GM21528 (cell line): ENCODE results near the gene USPL1.
"Not testable (repeated sequence)": the region's sequence is repeated elsewhere in the genome, so short reads cannot be mapped to it uniquely, and the experiment has no call there.

Experiments used
- ATAC-seq: cut with Tn5 transposase; IDR thresholded peaks from one replicate; pipeline ENCODE4 v1.9.1; 2021; ENCODE audit warnings: mild to moderate bottlenecking, moderate library complexity; ENCODE audit not compliant: unreplicated experiment, low FRiP score

Gene USPL1

DNA sequence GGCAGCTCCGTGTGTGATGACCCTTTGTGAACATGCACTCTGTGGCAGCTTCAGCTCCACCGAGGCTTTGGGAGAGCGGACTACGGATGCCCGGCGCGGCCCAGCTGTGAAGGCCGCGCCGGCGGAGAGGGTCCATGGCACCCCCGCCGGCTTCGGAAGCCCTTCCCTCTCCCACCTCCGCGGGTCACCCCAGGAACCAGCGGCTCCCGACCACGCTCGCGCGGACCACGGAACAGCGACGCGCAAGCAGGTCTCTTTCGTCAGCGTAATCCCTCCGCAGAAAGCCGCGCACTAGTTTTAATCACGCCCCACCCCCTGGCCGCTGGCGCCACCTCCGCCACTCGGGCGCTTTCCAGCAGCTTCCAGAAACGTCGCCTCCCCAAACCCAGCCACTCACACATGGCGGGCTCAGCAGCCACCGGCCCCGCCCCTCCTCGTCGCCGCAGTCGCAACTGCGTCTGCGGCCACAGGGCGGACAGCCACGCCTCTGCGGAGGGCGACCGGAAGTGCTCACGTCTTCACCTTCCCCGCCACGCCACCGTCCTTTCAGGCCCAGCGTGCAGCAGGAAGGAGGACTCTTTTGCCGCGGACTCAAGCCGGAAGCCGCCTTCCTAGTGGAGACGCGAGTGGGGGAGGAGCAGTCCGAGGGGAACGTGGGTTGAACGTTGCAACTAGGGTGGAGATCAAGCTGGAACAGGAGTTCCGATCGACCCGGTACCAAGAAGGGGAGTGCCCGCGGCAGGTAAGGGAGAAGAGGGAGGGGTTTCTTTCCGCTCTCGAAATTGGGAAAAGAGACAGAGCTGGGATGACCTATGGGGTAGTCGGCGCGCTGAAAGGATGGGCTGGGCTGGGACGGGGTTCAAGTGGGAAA is at the start of gene USPL1:
Gene USPL1 (plus strand): TSS at position 606 of the 871 bp plus-strand sequence. CDS start 3,221 bp downstream, outside the sequence.
- ATAC-seq, result peak; percentile 87

DNA sequence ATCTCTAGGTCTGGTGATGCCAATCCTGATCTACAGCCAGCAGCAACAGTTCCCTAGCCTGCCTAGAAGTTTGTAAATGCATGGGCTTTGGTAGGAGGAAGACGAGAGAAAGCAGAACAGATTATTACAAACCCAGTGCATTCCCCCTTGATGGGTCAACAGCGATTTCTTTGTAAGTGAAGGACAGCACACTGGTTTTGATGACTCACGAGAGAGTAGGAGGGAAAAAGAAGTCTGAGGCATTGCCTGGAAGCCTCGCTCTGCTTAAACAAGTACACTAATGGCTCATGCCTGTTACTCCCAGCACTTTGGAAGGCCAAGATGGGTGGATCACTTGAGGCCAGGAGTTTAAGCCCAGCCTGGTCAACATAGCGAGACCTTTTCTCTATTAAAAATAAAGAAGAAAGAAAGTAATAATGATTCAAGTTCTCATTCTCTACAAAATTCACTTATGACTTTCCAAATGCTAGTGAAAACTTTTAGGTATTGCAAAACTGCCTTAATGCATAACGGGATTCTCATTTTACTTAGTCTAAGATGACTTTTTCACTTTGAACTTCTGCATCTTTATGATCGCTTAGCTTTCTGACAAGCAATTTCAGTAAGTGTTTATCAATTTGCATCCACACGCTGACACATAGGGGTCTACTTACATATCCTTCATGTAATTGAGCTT is 47.7 kb upstream of the USPL1 start:
- no peak for ATAC-seq

DNA sequence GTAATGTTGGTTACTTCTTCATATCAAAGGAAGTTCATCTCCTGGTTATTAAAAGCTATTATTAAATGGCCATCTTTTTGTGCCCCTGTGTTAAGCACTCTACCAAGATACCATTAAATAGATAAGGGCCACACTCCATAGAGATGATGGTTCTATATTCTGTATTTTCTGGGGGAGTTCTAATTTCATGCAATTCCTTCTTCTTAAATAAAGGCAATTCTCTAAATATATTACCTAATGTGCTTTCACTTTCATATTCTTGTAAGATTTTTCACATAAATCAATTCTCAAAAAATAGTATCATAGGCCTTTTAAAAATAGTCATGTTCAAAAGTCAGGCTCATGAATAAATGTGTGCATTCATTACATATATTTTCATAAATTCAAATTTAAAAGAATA is 47.0 kb upstream of the USPL1 start:
- no peak for ATAC-seq

DNA sequence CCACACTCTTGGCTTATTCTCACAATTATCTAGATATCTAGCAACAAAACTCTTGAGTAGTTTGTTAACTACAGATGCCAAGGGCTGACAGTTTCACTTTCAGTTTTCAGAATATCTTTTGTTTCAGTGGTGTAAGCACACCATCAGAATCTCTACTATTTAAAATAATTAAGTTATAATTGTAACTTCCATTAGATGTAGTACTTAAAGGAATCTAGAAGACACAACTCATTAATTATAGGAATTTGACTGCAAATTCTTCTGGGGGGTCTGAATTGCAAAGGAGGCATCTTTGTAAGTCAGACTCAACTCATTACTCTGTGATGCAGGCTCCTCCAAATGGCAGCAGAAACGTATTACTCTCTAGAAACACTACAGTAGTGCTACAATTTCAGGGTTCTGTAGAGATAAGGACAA is 44.9 kb upstream of the USPL1 start:
- peak; percentile 67 for ATAC-seq

DNA sequence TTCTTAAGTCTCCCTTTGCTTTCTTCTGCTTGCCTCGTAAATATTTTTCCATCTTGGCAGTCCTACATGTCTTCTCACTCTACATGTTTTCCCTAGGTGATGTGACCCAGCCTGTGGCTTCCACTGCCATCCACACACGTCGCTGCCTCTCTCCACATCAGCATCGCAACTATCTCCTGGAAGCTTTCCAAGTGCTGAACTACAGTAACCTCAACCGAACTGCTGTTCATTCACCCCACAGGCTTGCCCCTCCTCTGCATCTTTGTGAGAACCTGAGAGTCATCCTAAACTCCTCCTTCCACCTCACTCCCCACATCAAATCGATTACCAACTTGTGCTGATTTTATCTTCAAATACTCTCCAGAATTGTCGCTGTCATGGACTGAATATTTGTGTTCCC is 41.2 kb upstream of the USPL1 start:
- ATAC-seq, result no peak

DNA sequence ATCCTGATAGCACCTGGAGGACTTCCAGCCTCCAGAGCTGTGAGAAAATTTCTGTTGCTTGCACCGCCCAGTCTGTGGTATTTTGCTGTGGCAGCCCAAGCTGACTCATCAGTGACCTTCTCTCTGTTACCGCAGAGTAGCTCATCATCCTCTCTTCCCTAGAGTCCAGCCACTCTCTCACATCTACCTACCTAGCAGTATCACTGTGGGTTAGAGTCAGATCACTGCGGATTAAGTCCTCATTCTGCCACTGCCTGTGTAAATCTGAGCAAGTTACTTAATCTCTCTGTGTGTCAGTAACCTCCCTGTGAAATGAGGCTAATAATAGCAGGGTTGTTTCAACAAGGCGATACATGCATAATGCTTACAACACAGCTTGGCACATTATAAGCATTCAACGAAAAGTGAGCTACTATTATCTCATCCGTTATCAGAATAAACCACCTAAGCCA is 40.3 kb upstream of the USPL1 start:
- peak; percentile 55 for ATAC-seq

DNA sequence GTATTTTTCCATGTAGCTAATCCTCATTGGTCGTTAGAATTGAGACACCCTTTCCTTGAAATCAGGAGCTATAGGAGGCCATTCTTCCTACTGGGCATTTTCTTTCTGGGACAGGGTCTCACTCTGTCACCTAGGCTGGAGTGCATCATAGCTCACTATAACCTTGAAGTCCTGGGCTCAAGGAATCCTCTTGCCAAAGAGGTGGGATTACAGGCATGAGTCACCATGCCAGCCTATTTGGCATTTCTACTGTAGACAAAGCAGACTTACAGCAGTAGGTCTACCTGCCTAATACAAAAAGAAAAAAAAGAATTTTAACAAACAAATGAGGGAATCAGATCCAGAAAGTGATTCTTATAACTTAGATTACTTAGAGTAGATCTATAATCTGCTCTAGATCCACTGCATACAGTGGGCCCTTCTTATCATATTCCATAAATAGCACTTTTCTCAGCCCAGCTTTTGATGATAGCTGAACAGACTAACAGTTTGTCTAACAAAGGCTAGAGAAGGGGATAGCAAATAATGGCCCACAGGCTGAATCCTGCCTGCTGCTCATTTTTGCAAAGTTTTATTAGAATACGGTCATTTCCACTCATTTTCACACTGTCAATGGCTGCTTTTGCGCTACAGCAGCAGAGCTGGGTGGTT is 36.7 kb upstream of the USPL1 start:
- ATAC-seq, result no peak

DNA sequence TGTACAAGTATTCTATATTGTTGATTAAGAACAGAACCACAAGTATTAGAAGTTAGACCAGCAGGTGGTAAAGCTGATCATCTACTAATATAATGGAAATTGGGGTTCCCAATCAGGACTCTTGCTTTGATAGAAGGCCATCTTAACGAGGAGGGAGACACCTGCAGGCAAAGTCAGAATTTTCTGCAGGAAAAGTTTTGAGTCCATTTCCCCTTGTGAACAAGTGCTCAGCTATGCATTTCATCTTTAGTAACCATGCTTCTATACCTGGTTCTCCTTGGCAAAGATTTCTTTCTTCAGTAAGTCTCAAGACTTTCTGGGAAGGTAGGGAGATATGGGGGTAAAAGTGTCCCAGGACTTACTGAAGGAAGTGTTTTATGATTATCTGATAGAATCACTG is 36.1 kb upstream of the USPL1 start:
- no peak for ATAC-seq

DNA sequence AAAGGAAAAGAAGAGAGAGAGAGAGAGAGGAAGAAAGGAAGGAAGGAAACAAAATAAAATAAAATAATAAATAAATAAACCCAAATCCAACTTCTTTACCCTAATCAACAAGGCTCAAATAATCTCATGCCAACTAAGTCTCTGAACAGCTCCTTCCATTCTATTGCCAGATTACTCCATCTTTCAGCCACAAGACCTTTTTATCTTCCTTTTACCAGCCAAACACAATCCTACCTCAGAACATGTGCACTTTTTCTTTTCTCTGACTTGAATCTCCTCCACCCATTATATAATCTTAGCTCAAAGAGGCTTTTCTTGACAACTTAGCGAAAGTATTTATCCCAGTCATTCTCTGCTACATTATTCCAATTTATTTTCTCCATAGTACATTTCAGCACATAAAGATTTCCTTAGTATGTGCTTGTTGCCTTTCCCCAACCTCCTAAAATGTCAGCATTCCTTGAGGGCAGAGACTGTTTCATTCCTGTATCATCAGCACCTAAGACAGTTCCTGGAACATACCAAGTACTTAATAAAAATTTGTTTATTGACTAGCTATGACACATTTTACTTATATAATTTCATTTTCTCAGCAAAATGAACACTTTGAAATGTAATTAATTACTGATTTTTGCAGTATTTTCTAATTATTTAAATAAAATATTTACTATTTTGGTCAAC is 33.5 kb upstream of the USPL1 start:
- no peak for ATAC-seq

DNA sequence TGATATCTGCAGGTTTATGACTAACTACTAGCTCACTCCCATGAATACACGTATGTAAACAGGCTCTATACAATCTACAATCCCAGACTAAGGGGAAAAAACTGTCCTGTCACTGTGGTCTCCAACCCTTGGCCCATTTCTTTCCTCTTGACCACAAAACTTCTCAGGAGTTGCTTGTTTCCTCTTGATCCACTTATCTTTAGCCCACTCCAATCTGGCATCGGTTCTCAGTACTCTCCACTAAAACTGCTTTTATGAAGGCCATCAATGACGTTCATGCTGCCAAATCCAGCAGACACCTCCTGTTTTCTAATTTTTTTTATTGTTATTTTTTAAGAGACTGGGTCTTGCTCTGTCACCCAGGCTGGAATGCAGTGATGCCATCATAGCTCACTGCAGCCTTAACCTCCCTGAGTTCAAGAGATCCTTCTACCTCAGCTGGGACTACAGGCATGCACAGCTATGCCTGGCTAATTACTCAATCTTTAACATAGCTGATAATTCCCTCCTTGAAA is 31.9 kb upstream of the USPL1 start:
- no peak for ATAC-seq

DNA sequence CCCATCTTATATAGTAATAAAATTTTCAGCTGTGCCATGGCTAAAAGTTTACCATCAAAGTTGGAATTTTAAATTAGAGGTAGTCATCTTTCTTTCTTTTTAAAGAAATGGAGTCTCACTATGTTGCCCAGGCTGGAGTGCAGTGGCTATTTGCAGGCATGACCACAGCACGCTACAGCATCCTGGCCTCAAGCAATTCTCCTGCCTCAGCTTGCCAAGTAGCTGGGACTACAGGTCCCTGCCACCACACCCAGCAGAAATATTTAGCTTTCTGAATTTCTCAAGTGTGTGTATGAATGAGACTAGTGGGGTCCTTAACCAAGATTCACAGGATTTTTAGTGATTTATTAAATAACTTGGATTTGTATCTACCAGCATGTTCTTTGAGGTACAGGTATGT is 30.5 kb upstream of the USPL1 start:
- no peak for ATAC-seq

DNA sequence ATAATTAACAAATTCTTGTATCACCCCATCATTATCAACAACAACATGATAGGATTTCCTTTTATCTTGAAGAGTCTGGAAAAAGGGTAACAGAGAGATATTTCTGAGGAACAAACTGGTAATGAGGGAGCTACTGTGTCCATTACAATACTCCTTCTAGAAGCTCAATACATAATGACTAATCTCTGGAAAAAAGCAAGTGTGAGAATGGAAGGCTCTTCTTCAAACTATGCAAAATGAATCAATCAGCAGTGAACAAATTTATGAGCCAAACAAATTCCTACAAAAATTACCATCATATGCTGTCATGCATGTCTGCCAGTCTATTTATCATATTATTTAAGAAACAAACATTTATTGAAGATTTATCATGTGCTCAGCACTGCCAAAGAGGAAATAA is 30.0 kb upstream of the USPL1 start:
- ATAC-seq, result no peak

DNA sequence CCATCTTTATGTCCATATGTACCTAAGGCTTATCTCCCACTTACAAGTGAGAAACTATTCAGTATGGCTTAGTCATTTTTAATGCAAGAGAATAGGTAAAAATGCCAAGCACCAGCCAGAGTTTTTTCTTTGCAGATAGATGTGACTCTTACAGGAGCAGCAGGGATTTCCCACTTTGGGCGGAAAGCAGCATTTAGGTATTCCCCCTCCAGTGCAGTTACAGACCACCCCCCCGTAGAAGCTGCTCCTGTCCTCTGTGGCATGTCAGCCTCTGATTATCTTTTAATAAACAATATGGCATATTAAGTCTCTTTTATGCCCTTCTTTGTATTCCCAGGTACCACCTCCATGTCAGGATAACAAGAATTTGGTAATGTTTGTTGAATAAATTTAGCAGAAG is 24.7 kb upstream of the USPL1 start:
- no peak for ATAC-seq

DNA sequence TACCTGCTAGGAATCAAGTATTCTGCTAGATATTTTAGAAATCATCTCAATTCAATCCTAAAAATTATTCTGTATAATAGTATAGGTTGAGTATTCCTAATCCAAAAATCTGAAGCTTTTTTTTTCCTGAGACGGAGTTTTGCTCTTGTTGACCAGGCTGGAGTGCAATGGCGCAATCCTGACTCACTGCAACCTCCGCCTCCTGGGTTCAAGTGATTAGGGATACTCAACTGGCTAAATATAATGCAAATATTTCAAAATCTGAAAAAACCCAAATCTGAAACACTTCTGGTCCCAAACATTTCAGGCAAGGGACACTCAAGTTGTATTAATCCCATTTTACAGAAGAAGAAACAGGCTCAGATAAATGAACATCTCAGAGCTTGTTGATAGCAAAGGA is 17.2 kb upstream of the USPL1 start:
- ATAC-seq, result no peak

DNA sequence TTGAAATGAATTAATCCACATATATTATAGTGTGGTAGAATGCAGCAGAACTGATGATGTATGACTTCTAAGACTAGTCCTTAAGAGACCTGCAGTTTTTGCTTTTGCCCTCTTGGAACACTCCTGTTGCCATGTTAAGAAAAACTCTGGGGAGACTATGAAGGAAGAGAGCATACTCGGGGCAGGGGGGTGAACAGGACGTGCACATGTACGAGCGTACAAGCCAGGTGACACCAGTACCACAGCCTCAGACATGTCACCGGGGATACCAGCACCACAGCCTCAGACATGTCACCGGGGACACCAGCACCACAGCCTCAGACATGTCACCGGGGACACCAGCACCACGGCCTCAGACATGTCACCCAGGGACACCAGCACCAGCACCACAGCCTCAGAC is 15.9 kb upstream of the USPL1 start:
- no peak for ATAC-seq

DNA sequence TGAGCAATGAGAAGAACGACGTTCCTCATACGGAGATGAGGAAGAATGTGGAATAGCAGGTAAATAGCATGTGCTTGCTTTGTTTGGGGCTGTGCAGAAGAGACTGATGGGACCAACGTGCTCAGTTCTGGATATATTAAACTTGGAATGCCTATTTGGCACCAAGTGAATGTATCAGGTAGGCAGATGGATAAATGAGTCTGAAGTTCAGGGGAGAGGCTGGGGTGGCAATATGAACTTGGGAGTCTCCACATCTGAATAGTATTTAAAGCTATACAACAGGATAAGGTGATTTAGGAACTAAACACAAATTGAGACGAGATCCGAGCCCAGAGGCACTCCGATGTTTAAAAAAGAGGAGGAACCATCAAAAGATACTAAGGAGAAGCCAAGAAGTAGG is 12.7 kb upstream of the USPL1 start:
- no peak for ATAC-seq

DNA sequence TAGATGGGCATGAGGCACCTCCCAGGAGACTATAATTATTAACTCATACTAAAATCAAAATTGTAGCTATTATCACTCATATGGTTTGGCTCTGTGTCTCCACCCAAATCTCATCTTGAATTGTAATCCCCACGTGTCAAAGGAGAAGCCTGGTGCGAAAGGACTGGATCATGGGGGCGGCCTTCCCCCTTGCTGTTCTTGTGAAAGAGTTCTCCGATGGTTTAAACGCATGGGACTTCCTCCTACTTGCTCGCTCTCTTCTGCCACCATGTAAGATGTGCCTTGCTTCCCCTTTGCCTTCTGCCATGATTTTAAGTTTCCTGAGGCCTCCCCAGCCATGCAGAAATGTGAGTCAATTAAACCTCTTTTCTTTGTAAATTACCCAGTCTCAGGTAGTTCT is 10.5 kb upstream of the USPL1 start:
- not testable (repeated sequence) for ATAC-seq

DNA sequence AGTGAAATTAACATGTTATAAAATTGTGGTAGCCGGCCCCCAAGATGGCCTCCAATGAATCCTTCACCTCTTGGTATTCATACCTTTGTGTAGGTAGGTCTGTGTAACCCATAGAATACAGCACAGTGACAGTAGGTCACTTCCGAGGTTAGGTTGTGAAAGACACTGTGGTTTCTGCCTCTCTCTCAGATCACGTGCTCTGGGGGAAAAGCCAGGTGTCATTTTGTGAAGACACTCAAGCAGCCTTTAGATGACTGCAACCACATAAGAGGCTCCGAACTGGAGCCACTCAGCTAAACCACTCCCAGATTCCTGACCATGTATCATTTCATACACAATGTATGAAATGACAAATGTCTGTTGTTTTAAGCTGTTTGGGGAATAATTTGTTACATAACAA is 9.8 kb upstream of the USPL1 start:
- ATAC-seq, result peak; percentile 94

DNA sequence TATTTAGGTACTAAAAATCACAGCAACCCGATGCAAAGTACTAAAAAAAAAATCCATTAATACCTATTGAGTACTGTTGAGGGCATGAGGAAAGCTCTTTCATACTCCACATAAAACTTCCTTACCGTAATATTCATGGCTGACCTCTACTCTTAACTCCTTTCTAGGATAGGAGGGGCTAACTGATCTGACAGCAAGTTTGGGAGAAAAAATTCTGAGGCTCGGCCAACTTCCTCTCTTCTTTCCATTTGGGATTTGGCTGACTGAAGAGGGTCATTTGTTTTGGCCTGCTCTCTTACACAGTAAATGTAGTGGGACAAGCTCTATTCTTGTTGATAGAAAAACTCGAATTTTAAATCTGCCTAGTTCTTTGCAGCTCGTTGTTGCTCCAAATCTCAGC is 9.4 kb upstream of the USPL1 start:
- no peak for ATAC-seq

DNA sequence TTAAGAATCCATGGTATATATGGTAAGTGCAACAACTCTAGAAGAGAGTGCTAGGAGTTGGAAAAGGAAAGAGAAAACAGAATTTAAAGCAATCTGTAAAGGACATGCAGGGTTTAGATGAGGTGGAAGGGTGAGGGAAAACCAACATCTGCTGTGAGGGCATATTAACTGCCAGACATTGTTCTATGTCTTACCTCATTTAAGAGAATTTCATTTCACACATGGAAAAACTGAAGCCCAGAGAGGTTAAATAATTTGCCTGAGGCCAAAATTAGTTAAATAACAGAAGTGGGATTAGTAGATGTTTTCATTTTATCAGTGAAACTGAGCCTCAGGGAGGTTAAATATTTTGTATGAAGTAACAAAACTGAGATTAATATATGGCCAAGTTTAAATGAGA is 7.4 kb upstream of the USPL1 start:
- no peak for ATAC-seq

DNA sequence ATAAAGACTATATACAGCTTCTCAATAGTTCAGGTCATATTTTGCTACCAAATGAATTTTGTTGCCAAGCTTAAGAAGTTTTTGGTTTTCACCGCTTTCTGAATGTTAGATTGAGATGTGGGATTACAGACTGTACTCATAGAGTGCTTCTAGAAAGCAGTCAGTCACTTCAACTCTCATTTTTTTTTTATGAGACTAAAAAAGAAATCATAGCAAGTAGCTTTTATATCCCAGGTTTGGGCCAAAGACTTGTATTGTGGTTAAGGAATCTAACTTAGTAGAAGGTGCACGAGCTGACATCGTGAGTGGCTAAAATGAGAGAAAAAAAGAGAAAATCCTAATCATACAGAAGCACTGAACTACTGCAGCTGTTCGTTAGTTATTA is 2.2 kb upstream of the USPL1 start:
- ATAC-seq, result no peak
